ACHN (cell line): ENCODE measurements around the gene ELOVL7.
"Not testable (repeated sequence)": the region's sequence is repeated elsewhere in the genome, so short reads cannot be mapped to it uniquely, and the experiment has no call there.

Experiments used
- DNase-seq: peaks from one replicate; pipeline ENCODE4 v3.0.0-alpha.2; 2015
- in situ Hi-C: cut with HindIII; loops from 2 replicates; pipeline ENCODE4 v1.10.0; 2017; ENCODE audit warnings: low sequenced_read_pairs, low pct_ligation_motif_present, low pct_unique_long_range_greater_than_20kb

The ELOVL7 gene

GRCh38 chr5:60836131-60836530 lies 7.9 kb downstream of the ELOVL7 start:
- in situ Hi-C loops, result no loop called here
- peak; percentile 30 for DNase-seq

- in situ Hi-C loops, result no loop called here
- DNase-seq, result peak; percentile 9
Measured at GRCh38 chr5:60835554-60835953, 8.5 kb downstream of the ELOVL7 start.

- in situ Hi-C loops, result no loop called here
- no peak for DNase-seq
Measured at GRCh38 chr5:60833520-60833919, 10.5 kb downstream of the ELOVL7 start.

- in situ Hi-C loops, result no loop called here
- no peak for DNase-seq
Measured at GRCh38 chr5:60830581-60831127, 13.4 kb downstream of the ELOVL7 start.

- DNase-seq, result no peak
- in situ Hi-C loops, result no loop called here
Measured at GRCh38 chr5:60829490-60830266, 14.4 kb downstream of the ELOVL7 start.

- no peak for DNase-seq
- in situ Hi-C loops, result no loop called here
Measured at GRCh38 chr5:60827201-60827600, 16.9 kb downstream of the ELOVL7 start.

GRCh38 chr5:60826653-60827052 lies 17.4 kb downstream of the ELOVL7 start:
- in situ Hi-C loops, result no loop called here
- no peak for DNase-seq

GRCh38 chr5:60823574-60823973 lies 20.5 kb downstream of the ELOVL7 start:
- no peak for DNase-seq
- in situ Hi-C loops, result no loop called here

- no peak for DNase-seq
- in situ Hi-C loops, result no loop called here
Measured at GRCh38 chr5:60822285-60822556, 21.8 kb downstream of the ELOVL7 start.

GRCh38 chr5:60821488-60822284 lies 22.4 kb downstream of the ELOVL7 start:
- DNase-seq, result no peak

GRCh38 chr5:60820593-60821487 lies 23.2 kb downstream of the ELOVL7 start:
- in situ Hi-C loops, result no loop called here
- DNase-seq, result no peak

More at GRCh38 chr5:60821488-60822284, 22.4 kb downstream of the ELOVL7 start:
- in situ Hi-C loops, result no loop called here

- DNase-seq, result peak; percentile 56
- in situ Hi-C loops, result not testable (repeated sequence)
Measured at GRCh38 chr5:60816138-60816537, 27.9 kb downstream of the ELOVL7 start.

GRCh38 chr5:60814498-60814897 lies 29.6 kb downstream of the ELOVL7 start:
- no peak for DNase-seq
- in situ Hi-C loops, result no loop called here

GRCh38 chr5:60812426-60812825 lies 31.6 kb downstream of the ELOVL7 start:
- in situ Hi-C loops, result no loop called here
- DNase-seq, result no peak

GRCh38 chr5:60811105-60811504 lies 33.0 kb downstream of the ELOVL7 start:
- in situ Hi-C loops, result no loop called here

GRCh38 chr5:60810438-60811085 lies 33.5 kb downstream of the ELOVL7 start:
- peak; percentile 93 for DNase-seq

More at GRCh38 chr5:60811105-60811504, 33.0 kb downstream of the ELOVL7 start:
- no peak for DNase-seq

GRCh38 chr5:60809891-60810425 lies 34.1 kb downstream of the ELOVL7 start:
- no peak for DNase-seq
- in situ Hi-C loops, result no loop called here

More at GRCh38 chr5:60810438-60811085, 33.5 kb downstream of the ELOVL7 start:
- in situ Hi-C loops, result no loop called here
